Dermis microvascular lymphatic vessel endothelial cell (primary cell): ENCODE data around the gene TTC28. TPM values are rescaled to one million over a fixed set of nuclear protein-coding genes. Genes with fewer than 3 reads are reported as not detected.
A peak's percentile ranks its signal among the peaks of the same experiment; 100 is the strongest.

Experiments
- DNase-seq, 2 donors: peaks; one replicate each; pipeline versions ENCODE4 v3.0.0 to v3.0.0-alpha.2; 2010; ENCODE audit warnings: low read depth in 2 of 2
- total RNA-seq: library from RNA; depleted of rRNA; stranded (reverse); fragments of >200 nt; gene quantifications from 2 replicates; pipeline ENCODE4 v1.2.1, GENCODE V29; 2014

Gene TTC28
- total RNA-seq, 1 donor from 2014 or later, result 11.7 TPM

DNA sequence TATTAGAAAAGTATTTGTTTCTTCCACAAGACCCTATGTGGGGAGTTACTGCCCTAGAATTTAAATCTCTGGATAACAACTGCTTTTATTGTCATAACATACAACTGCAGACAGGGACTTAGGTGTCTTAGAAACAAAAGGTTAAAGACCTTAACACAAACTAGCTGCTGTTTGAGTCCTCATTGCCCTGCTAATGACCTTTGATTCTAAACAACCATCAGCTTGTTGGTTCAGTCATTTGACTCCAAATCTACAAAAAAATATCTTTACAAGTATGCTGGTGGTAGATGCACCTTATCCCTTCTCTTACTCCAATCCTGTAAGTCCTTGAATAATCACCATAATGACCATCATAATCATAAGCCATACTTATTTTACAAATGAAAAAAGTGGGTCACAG is 383.2 kb downstream of the TTC28 start:
- no peak for DNase-seq

DNA sequence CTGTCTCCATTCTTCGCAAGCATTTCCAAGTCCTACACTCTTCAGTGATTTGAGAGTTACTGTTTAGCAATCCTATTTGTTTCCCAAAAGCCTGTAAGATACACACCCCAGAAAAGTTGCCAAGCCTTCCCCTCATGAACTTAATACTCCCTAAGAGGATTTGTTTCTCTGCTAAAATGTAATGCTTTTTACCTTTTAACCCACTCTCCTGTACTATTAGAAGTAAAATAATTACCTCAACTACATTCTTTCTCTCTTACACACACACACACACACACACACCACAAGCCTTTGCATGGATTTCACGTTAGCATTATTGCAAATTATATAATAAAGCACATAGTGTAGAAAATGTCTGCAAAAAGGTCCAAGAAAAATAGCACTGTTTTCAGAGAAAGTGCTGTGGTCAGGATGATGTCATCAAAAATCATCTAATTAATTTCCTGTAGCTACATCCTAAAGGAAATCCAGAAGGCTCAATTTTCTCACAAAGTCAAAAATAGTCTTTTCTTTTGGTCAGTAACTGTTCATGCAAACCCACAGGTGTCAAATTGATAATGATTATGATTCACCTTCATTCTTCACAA is 396.5 kb downstream of the TTC28 start:
- DNase-seq, result peak; percentile 18 to 73

DNA sequence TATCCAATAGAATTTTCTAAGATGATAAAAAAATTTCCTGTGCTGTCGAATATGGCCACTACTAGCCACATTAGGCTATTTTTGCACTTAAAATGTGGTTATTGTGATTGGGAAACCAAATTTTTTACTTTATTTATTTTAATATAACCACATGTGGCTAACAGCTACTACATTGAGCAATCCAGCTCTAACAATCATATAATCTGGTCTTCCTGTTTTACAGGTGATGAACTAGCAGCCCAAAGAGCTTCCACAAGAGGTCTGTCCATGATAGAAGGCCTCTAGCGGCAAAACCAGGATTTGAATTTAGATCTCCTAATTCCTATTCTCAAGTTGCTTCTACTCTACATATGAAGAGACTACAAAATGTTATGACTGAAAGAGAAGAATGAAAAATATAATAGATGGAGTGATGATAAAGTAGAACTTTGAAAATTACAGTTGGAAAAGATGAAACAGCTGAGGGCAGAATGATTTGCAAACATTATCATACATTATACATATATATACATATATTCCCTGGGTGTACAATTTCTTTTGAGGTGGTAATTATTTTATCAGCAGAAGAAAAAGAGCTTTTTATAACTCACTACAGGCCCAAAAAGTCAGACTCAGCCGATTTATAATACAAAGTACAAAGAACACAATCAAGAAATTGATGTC is 397.1 kb downstream of the TTC28 start:
- DNase-seq, result no peak

DNA sequence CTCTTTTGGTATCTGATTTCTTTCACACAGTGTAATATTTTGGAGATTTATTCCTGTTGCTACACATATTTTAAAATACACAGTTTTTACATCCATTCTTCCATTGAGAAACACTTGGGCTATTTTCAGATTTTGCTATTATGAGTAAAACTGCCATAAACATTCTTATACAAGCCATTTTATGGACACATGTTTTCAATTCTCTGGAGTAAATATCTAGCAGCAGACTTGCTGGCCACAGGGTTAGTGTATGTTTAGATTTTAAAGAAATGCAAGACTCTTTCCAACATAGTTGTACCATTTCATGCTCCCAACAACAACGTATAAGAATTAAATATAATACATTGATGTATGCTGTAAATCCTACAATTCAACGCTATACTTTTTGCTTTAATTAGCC is 399.8 kb downstream of the TTC28 start:
- DNase-seq, result no peak

DNA sequence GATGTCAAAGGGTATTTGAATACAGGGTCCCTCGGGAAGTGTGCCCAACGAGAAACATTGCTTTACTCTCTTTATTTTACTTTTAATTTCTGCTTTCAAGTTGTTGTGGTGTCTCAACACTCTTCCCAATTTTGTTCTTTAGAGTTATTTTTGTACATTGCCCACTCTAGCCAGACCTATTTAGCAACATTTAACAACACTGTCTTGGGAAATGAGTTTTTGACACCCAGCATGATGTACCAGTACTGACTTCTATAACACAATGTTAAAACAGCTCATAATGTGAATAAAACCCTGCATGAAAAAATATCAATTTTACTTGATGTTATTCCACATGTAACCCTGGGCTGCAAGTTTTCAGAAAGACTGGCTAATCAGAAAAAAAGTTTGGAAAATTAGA is 410.4 kb downstream of the TTC28 start:
- no peak for DNase-seq

DNA sequence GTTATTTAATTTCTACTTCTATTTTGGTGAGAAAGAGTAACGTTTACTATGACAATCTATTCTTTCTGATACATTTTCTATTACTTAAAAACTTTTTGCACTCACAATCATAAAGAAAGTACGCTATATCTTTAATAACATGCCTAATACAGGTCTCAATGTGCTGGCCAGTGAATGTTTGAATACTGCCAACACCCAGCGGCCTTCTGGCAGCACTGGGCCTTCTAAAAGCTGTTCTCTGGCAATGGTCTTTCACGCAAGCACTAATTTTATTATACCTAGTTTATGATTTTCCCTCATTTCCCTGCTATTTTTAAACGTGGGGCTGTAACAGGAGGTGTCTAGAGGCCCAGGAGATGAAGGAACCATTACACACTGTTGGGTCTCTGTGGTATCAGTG is 410.8 kb downstream of the TTC28 start:
- no peak for DNase-seq

DNA sequence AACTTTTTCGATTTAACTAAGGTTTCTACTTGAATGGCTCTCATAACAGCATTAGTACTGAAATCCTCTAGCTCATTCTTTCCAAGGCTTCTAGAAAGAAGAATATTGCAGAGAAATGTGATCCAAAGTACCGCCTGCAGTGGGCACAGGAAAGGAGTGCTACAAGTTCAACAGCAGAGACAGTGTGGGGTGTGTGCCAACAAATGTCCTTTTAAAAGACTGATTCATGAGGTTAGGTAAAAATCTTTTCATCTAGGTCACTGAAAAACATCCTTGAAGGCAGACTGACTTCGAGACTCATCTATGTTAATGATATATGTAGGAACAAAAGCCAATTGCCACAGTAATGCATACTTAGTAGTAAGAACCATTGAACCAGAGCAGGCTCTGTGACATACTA is 411.5 kb downstream of the TTC28 start:
- peak in 1 of 2 donors; percentile 31 for DNase-seq

DNA sequence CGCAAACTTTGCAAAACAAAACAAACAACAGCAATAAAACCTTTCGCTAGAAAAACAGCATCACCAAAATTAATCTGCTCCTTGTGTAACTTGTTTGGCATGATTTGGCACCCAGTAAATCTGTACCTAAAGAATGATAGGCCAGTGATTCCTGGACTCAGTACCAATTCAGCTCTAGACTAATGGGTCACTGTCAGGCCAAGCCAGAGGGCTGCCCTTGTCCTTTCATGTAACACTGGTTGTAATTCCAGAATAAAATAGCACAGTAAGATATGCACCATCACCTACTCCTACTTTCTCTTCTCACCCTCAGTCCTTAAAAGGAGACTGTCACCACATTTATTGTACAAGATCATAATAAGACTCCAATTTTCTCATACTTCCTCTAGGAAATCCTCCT is 419.0 kb downstream of the TTC28 start:
- DNase-seq, result no peak

DNA sequence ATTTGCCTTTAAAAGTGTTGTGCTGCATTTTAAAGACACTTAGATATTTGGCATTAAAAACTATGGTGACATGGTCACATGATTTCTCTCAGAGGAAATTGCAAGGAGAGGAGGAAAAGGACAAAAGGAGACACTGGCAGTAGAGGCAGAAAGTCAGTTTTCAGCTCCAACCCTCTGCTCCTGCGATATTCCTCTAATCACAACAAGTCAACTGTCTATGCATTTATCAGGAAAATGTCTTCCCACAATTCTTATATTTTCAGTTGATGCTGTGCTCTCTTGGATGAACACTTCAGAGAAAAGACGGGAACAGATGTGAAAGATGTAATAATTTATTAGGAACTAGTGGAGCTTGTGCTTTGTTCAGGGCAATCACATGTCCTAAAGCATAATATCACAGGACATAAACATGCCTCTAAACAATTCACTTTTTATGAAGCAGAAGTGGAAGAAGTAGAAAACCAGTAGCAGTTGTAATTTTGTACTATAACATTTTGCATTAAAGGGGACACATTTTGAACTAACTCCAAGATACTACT is 419.8 kb downstream of the TTC28 start:
- DNase-seq, result no peak

DNA sequence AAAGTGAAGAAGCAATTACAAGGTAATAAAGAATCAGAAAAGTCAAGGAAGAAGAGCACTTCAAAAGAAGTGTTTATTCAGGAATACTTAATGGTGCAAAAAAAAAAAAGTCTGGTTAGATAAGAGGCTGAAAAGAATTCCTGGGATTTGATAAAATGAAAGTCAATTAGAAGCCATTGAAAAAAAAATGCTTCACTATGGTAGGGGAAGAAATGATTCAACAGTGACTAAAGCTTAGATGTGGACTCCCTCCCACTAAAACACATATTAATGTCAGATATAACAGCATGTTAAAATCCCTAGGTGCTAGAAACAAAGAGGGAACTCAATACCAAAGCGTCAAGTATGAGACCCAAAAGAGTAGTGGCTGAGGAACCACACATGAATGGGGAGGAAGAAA is 425.2 kb downstream of the TTC28 start:
- no peak for DNase-seq

DNA sequence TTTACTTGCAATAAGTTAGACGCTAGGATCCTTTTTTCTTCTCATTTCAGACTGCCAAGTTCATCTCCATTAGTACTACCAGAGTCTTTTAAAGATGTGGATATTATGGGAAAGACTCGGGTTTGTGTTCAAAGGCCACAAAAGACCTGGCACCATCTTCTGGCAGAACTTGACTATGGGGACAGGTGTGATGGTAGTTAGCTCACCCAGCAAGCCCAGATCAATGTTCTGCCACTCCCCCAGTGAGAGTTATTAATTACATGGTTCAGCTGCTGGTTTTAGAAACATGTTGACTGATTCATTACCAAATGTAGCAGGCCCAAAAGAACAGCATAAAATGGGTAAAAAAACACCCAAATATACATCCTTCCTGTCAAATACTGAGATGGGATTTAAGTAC is 427.1 kb downstream of the TTC28 start:
- DNase-seq, result no peak

DNA sequence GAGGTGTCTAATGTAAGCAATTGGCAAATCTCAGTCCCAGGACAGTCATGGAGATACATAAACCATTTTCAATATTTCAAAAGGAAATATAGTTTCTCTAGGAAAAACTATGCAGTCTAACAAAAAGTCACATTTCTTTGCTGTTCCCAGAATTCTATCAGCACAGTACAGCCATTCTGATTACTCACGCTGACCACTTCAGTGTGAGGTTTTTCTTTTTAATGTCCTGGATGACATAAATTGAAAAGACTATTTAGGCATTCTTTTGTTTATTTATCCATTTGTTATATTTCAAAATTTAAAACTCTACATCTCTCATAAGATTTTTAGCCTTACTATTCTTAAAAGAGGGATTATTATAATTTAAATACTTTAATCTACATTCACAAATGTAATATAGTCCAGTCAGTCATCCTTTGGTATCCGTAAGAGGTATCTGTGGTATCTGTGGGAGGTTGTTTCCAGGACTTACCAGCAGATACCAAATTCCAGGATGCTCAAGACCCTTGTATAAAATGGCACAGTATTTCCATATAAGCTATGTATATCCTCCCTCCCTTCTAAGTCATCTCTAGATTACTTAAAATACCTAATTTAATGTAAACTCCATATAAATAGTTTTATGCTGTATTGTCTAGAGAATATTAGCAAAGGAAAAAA is 429.5 kb downstream of the TTC28 start:
- no peak for DNase-seq

DNA sequence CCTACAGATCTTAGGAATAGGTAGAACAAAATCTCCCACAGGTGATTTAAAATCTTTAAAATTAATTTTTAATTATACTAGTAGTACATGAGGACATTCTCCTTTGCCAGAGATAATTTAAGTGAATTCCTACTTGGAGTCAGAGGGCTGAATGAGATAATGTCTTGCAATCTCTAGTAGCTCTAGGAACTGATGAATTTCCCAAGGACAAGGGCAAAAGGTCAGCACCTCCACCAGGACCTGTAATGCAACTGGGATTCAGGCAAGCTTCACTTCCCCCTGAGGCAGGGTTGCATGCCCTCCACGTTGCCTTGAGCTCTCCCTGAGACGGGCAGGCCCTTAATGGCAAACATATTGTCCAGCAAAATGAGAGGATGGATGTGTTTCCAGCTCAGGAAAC is 430.2 kb downstream of the TTC28 start:
- no peak for DNase-seq

DNA sequence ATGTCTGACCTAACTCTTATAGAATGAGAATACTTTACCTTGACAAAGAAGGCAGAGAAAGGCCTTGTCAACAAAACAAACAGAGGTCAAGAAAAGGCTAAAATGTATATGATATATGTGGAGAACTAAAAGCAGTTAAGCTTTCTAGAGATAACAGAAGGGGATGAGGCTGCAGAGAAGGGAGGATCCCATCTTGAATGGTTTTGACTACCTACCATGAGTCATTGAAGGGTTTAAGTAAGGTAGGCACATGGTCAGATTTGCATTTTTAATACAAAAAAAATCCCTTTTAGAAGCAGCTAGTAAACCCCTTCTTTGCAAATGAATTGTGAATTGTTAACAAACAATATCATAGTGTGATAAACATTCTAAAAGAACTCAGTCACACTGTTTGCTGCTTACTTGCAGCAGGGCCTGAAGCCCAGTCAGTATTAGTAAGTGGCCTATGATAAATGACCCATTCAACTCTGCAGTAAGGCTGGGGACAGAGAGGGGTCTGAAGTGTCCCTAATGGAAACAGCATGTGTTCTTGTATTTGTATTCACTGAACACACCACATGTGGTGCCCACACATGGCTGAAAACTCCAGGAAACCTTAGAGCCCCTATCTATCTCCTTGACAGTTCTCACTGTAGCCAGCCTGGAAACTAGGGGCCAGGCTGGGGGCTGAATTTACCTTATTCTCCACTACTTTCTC is 431.8 kb downstream of the TTC28 start:
- no peak for DNase-seq

DNA sequence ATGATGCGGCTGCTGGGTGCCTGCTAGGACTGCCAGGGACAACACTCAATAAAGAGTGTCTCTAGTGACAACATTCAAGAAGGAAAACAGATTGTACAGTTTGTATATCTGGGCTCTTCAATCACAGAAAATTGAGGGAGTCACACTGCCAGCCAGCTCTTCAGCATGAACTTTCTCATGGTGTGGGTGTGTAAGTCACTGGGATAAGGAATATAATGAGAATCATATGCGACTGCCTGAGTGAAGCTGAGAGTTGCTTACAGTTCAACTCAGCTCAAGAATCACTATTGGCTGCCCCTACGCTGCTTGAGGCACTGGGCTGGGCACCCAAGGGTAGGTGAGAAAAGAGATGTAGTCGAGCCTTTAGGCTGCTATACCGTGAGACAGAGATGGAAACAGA is 432.5 kb downstream of the TTC28 start:
- no peak for DNase-seq

DNA sequence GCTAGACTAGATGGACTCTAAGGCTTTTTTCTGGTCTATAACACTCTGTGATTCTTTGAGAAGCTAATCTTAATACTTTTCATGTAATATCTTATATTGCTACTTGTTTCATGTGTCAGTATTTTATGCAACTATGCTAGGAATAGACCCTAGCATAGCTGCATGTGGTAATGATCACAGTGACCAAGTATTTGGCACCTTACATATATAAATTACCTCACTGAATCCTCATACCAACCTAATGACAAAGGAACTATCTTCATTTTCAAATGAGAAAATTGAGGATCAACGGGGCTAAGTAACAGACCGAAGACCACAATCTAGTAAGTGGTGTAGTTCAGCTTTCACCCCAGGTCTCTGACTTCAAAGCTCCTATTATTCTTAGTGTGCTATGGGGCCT is 433.2 kb downstream of the TTC28 start:
- no peak for DNase-seq

DNA sequence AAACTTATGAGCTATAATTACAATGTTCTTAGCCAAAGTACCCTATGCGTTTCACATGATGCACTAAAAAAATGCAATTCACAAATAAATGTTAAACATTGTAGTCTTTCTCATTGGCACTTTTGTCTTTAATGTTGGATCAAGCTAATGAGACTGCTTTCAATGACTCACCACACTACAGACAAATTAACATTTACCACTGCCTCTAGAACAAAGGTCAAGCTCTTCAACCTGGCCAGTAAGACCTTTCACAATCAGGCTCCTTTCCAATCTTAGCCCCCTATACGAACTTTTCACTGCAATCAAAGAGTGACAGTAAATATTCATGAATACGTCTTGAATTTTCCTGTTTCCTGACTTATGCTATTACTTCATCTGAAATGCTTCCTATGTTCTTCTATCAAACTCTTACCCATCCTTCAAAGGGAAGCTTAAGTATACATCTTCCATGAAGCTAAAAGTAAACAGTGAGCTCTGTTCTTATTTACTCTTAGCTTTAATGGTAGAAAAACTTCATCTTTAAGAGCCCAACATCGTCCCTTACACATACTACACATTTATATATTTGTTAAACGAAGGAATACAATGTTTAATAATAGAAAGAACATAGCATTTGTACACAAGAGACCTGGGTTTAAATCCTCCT is 433.9 kb downstream of the TTC28 start:
- DNase-seq, result no peak

DNA sequence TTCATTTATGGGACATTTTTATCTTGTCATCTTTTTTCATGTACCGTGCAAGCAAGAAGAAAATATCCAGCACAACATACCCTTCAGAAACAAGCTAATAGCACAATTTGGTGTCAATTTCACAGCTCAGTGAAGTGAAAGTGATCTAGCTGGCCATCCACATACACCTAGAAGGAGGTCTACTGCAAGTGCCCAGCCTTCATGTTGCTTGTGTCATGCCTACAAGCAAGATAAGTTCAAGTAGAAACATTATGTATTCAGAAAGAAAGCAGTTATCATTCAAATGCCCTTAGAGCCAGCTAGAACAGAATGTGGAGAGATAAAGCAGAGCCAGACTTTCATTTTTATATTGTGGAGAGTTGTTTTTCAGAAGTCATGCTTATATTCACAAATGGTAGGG is 434.9 kb downstream of the TTC28 start:
- no peak for DNase-seq

DNA sequence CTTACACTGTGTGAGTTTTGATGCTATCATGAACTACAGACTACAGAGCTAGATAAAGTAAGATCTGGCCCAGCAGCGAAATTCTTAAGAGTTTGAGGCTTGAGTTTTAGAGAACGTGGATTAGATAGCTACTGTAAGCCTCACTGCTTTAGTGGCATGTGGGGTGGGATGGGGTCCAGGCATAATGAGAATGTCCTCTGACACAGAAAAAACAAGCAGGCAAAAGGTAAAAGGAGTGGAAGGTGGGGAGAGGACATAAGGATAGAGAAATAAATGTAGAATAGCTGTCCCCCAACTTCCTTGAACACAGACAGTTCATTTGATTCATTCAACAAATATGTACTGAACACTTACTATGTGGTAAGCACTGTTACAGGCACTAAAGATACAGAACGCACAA is 436.1 kb downstream of the TTC28 start:
- no peak for DNase-seq

DNA sequence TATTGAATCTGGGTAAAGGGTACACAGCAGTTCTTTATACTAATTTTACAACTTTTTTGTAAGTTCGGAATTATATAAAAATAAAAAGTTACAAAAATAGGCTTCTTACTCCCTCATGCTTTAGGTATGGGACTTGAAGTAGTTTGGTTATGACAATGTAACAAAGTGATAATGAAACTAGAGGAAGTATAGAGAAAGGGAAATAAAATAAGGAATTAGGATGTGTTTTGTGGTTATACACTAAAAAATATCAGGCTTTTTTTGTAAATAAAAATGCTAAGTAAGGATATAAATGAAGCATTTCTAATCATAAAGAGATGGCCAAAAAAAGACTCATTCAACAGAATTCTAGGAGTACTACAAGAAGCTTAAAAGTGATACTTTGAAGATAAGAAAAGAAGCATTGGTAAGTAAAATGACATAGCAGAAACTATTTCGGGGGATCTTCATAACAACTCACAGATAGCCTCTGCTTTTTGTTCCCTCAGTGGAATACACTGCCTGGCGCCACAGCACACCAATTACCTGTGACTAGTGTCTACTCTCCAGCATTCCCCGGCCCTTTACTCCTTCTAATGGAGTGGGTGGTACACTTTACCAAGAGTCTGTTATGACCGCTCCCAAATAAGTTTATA is 437.9 kb downstream of the TTC28 start:
- DNase-seq, result no peak

DNA sequence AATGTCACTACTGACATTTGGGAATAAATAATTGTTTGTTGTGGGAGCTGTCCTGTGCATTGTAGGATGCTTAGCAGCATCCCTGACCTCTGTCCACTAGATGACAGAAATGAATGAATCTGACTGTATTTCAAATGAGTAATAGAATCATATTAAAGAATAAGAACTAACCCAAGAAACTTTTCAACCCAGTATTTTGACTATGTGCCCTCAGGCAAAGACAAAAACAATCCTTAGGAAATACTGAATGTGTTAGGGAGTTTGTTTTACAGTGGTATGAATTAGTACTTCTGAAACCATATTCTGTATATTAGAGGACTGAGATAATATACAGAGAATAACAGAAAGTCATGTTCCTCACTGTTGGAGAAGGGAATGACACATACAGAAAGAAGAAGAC is 439.7 kb downstream of the TTC28 start:
- no peak for DNase-seq
